Fibroblast of upper back skin (primary cell): ENCODE results near the gene LENG8.
"Not testable (repeated sequence)": the region's sequence is repeated elsewhere in the genome, so short reads cannot be mapped to it uniquely, and the experiment has no call there.

Source experiments
- DNase-seq: peaks from one replicate; pipeline ENCODE4 v3.0.0-alpha.2; 2013

Gene LENG8

DNA sequence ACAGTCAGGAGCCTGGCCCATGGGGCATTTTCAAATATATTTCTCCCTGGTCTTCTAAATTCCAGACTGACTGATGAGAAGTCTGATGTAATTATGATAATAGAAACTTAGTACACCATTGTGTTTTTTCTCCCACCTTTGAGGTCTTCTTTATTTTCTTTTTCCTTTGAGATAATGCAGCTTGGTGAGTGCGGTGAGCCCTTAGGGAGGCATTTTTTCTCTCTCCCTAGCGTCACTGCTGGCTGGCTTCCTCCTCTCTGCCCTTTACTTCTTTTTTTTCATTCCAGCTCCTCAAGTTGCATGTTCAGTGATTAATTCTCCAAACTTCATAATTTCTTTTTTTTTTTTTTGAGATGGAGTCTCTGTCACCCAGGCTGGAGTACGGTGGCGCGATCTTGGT, 36.9 kb downstream of the LENG8 start:
- no peak for DNase-seq

DNA sequence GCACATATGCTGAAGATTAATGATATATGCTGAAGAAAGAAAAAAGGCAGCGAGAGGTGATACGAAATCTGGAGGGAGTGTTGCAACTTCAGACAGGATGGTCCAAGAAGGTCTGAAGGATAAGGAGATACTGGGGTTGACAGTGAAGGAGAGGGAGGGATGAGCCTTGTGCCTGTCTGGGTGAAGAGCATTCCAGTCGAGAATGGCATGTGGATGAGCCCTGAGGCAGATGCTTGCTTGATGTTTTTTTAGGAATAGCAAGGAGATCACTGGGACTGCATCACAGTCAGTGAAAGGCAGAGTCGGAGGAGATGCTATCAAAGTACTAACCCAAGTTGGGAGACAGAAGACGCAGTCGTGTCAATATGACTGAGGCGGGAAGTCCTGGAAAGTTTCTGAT, 40.3 kb downstream of the LENG8 start:
- no peak for DNase-seq

DNA sequence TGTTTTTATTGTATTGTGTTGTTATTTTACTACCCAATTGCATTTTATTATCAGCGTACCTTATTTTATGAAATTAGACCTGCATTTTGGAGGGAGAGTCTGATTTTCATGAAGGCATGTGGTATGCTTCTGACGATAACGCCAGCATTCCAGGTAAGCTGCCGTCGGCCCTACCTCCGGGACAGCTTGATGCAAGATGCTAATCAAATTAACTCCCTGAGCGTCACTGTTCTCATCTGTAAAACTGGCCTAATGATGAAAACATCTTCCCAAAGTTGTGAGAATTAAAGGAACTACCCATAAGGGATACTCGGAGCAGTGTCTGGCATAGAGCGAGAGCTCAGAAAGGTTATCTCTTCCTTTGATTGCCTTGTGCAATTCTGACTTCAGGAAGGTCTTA, 40.8 kb downstream of the LENG8 start:
- DNase-seq, result no peak

DNA sequence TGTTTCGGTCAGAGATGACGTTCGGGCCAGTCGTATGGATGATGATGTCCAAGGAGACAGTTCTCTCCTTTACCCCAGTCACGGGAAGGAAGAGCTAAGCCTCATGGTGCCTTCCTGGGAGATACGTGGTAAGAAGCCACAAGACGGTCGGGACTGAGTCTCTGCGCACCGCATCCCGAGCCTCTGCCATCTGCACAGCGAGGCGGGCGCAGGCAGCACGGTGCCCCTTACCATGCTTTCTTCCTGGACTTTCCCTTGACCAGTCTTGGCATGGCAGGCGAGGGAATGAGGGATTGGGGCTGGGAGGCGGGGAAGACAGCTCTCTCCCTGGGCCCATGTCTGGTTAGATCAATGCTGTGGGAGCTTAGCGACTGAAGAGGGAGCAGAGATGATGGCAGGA, 43.6 kb downstream of the LENG8 start:
- DNase-seq, result no peak

DNA sequence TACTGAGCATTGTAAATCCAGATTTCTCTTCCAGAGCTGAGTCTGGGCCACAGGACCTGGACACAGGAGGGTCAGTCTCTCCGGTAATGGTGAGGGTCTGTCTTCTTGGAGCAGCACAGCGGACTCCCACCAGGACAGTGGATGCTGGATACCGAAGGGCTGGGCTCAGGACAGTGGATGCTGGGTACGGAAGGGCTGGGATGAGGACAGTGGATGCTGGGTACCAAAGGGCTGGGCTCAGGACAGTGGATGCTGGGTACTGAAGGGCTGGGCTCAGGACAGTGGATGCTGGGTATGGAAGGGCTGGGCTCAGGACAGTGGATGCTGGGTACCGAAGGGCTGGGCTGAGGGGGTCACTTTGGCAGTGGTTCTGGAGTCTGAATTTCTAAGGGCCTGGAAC, 44.1 kb downstream of the LENG8 start:
- not testable (repeated sequence) for DNase-seq

DNA sequence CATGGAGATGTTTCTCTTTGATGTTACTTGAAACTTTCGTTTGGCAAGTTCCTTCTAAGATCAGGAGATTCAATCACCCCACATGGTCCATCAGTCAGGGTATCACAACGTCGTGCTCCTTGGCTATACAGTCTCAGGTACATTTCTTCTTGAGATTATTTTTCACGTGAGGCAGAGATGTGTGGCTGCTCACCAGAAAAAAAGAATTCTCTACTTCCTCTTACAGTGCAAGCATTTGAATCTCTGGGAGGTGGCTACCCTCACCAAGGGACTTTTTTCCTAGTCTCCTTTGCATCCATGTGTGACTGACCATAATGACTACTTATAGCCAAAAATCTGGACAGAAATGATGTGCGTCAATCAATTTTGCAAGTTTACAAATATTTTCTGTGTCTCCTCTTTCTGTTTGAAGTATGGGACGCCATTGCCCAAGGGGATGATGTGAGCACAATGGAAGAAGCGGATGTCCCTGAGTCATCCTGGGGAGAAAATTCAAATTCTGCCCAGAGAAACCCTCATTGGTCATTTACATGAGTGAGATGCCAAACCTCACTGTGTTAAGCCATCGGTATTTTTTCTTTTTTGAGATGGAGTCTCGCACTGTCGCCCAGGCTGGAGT, 45.1 kb downstream of the LENG8 start:
- DNase-seq, result no peak

DNA sequence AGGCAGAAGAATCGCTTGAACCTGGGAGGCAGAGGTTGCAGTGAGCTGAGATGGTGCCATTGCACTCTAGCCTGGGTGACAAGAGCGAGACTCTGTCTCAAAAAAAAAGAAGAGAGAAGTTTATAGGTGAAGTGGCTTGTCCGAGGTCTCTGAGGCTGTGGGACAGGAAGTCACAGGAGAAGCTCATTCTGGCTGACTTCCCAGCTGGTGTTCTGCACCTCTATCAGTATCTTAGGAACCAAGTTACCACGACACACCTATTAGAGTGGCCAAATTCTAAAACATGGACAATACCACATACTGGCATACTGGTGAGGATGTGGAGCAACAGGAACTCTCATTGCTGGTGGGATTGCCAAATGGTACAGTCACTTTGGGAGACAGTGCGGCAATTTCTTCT, 46.3 kb downstream of the LENG8 start:
- not testable (repeated sequence) for DNase-seq

DNA sequence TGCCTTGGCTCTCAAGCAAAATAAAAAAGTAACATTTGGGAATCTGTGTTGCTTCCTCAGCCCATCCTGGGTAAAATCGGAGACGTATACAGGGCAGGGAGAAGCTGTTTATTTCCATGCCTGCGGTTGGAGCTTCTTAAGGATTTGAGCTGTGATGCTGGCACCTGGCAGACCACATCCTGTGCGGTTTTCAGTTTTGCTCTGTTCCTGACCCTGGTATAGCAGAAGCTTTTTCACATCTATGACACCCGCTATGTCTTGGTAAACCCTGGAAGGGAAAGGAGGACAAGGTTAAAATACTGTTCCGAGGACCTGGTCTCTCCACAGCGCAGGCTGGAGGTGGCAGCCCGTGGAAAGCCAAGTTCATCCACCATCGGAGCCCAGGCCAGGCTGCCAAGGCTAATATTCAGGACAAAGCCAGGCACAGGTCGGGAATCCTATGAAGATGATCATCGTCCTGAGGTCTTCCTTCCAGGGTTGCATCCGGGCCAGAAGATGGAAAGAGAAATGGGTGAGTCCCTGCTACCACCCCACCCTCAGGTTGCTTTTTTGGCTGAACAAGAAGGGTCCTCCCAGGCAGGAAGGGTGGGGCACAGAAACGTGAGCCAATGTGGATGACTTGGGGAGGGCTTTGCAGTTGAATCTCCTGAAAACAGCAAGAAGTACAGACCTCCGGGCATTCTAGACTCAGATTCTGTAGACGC, 48.9 kb downstream of the LENG8 start:
- DNase-seq, result not testable (repeated sequence)

DNA sequence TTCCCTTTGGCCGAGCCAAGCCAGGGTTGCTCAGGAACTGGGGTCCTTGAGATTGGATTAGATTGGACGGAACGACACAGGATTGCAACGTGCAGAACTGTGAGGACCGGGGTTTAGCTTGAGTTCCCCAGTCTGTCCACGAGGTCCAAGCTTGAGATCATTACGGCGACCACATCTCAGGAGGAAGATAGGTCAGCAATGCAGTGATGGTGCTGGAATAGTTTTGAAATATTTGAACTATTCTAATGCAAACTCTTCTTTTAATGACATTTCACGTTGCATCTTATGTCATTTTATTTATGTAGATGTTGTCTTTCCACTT, 49.4 kb downstream of the LENG8 start:
- not testable (repeated sequence) for DNase-seq

DNA sequence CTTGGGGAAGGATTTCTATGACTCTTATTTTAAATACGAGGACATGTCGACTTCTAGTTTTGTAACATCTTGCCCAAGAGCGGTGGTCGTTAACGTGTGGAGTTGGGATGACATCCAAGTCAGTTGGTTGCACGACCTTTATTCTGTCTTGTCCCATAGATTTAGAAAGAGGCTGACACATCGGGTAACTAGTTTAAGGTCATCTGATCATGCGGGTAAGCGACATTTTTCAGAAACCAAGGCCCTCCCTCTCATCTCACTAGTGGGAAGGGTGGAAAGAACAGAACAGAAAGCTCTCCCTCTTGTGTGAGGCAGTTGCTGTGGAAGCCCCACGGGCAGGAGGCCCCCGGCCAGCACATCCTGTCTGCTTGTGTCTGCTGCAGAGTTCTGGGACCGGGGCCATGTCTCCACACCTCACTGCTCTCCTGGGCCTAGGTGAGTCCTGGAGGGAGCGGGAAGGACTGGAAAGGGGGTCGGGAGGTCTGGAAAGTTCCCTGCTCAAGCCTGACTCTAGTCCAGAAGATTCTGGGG, 53.6 kb downstream of the LENG8 start, which contains the start of gene LAIR2:
TSS of gene LAIR2 (plus strand) at position 314 of the 531 bp plus-strand sequence. CDS start at position 402, 88 bp downstream.
- DNase-seq, result no peak

DNA sequence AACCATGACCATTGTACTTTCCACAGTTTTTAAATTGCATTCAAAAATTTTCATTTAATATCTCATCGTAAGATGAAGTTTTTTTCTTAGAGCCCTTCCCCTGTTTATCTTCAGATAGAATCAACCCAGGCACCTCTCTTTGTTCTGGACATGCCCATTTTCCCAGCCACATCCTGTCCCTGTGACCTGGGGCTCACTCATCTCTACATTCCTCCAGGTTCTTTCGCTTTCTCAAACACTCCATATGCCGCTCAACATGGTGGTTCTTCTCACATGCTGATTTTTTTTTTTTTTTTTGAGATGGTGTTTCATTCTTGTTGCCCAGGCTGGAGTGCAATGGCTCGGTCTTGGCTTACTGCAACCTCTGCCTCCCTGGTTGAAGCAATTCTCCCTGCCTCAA, 56.5 kb downstream of the LENG8 start:
- not testable (repeated sequence) for DNase-seq

DNA sequence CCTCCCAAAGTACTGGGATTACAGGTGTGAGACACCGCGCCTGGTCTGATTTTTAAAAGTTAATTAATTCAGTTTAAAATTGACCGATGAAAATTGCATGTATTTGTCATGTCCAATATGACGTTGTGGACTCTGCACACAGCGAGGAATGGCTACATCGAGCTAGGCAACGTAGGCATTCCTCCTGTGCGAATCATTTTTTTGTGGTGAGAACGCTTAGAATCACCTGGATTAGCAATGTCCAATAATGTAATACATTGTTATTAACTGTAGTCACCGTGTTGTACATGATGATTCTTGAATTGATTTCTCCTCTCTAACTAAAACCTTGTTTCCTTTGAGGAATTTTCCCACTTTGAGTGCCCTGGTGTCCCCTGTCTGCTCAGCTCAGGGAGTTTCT, 57.1 kb downstream of the LENG8 start:
- DNase-seq, result no peak

DNA sequence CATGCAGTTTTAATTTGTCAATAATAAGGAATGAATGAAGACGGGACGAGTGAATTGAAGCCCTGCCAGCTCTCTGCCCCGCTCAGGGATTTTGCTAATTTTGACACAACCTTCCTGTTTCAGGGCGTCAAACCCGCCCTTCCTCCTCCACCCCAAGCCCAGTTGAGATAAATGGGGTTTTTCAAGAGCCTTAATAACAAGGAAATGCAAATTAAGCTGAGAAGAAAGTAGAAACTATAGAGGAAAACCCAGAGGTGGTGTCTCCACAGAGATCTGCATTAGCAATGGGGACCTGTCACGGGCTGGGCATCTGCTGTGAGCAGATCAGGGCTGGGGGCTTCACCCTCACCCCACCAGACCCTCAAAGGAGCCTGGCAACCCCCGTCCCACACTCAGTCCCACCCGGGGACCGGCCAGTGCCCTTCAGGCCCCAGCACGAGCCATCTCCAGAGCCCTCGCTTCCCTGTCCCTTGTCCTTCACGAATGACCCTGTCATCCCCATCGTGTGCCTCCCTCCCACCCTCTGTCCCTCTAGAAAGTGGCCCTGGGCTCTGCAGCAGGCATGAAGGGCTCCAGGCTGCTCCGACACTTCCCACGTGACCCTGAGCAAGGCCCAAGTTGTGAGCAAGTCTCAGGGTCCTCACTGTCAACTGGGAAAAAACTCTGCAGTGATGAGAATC, 58.2 kb downstream of the LENG8 start:
- not testable (repeated sequence) for DNase-seq

DNA sequence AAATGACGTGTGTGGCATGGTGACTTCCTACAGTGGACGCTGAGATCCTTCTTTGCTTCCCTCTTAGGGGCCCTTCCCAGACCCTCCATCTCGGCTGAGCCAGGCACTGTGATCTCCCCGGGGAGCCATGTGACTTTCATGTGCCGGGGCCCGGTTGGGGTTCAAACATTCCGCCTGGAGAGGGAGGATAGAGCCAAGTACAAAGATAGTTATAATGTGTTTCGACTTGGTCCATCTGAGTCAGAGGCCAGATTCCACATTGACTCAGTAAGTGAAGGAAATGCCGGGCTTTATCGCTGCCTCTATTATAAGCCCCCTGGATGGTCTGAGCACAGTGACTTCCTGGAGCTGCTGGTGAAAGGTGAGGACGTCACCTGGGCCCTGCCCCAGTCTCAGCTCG, 58.8 kb downstream of the LENG8 start:
- DNase-seq, result no peak

DNA sequence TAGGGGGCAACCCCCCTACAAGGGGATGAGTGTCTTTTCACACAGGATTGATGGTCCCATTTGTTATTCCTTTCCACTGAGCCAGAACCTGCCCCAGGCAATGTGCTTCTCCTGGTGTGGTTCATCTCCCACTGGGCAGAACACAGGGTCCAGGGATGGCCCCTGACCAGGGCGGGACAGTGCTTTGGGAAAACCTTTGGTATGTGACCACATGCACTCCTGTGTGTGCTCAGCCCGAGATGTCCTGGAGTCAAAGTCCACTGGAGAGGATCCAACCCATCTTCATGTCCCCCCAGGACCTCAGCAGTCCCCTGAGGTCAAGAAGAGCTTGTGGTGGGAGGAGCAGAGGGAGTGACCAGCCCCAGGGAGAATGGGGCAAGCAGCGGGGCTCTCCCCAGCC, 59.5 kb downstream of the LENG8 start:
- not testable (repeated sequence) for DNase-seq

DNA sequence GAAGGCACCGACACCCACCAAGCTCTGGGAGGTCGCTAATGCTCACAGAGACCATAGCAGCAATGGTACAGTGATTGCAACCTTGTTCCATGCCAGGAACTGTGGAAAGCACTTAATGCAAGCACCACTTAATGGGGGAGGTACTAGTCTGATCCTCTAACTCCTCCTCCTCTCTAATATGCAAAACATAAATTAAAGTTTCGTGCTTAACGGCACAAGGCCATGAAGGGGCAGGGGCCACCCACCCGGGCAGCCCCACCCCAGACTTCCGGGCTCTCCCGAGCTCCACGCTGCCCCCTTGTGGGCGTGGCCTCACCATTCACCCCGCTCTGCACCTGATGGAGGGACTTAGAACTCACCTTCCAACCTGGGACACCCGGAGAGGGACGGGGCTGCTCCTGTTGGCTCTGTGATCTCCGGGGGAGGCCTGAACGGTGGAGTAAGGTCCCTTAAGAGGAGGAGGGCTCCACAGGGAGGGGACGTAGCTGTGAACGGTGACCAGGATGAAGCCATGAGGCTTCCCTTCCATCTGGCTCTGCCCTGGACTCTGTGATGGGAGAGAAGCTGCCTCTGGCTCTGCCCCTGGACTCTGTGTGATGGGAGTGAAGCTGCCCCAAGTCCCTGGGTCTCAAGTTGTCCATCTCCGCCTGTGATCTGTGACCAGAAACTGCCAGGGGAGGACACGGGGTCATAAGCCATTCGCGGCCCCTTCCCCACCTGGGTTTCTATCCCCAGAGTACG, 60.4 kb downstream of the LENG8 start:
- not testable (repeated sequence) for DNase-seq
